Effector memory CD8-positive, alpha-beta T cell (primary cell): ENCODE results near the gene USH1G.

ENCODE experiments used
- ATAC-seq: fragments of 150-1000 bp; cut with Tn5 transposase; replicated peaks from 2 replicates; pipeline ENCODE4 v1.10.0; 2021; ENCODE audit warnings: mild to moderate bottlenecking, moderate library complexity
- DNase-seq, 3 experiments: peaks; one replicate each; pipeline ENCODE4 v3.0.0; 2021
- H3K27ac Mint-ChIP-seq, 2 donors: one replicate each; pipeline ENCODE4 v1.8.0; 2022; ENCODE audit warnings: mild to moderate bottlenecking in 2 of 2, mixed read lengths in 2 of 2, moderate library complexity in 2 of 2
- H3K27me3 Mint-ChIP-seq, 2 donors: one replicate each; pipeline ENCODE4 v1.8.0; 2022; ENCODE audit warnings: mixed read lengths in 2 of 2
- H3K36me3 Mint-ChIP-seq: one replicate; pipeline ENCODE4 v1.8.0; 2022; ENCODE audit warnings: mild to moderate bottlenecking, moderate library complexity, mixed read lengths; ENCODE audit not compliant: insufficient read depth
- H3K4me1 Mint-ChIP-seq, 2 donors: one replicate each; pipeline ENCODE4 v1.8.0; 2022; ENCODE audit warnings: low read depth in 2 of 2, mixed read lengths in 2 of 2
- H3K4me3 Mint-ChIP-seq, 2 donors: one replicate each; pipeline ENCODE4 v1.8.0; 2022; ENCODE audit warnings: mild to moderate bottlenecking in 2 of 2, mixed read lengths in 2 of 2, moderate library complexity in 2 of 2
- H3K9me3 Mint-ChIP-seq, 2 donors: one replicate each; pipeline ENCODE4 v1.8.0; 2022; ENCODE audit warnings: mixed read lengths in 2 of 2

The USH1G gene

DNA sequence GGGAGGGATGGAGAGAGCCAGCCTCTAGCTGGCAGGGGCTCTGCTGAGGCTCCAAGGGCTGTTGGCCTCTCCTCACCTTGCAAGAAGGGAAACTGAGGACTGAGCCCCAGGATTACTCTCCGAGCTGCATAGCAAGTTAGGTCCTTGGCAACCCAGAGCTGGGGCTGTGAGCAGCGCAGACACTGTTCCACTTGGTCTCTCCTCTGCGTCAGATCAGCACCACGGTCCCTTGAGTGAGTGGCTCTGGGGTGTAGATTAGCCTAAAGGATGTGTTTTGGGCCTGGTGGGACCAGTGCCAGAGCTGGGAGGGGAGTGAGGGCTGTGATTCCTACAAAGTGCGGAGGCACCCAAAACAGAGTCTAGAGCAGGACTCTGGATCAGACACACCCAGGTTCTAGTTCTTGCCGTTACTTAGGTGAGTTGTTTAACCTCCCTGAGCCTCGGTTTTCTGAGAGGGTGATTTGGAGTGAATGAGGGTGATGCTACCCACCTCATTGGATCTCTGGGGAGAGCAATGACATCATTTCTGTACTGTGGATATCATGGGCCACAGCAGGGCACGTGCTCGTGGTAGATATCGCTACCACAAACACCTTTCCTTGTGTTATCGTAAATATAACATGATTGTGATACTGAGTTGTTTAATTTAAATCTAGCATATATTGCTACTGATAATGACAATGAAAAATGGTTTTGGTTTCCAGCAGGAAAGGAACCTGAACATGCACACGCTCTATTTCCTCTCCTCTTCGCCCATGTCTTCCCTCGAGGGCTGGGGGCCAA, 21.5 kb downstream of the USH1G start:
- no peak for DNase-seq
- no peaks in the 10 kb centered on the region for H3K9me3 Mint-ChIP-seq
- H3K27me3 Mint-ChIP-seq = peaks cover 41 to 78% of the 10 kb centered on the region in 2 donors
- H3K4me1 Mint-ChIP-seq = no peaks in the 10 kb centered on the region
- H3K27ac Mint-ChIP-seq = no peak overlapping the region
- H3K4me3 Mint-ChIP-seq = no peak overlapping the region
- no peak for ATAC-seq
- peaks cover 2% of the 10 kb centered on the region for H3K36me3 Mint-ChIP-seq

- peaks cover 50 to 89% of the 10 kb centered on the region in 2 donors for H3K27me3 Mint-ChIP-seq
Measured at GRCh38 chr17:74900208-74900607, 22.8 kb downstream of the USH1G start.

GRCh38 chr17:74898376-74898946, 24.6 kb downstream of the USH1G start:
- DNase-seq (no peak), ATAC-seq (no peak)
- Mint-ChIP-seq H3K27me3 (peaks cover 55 to 90% of the 10 kb centered on the region in 2 donors), H3K4me3 (no peak overlapping the region), H3K4me1 (peaks cover 3 to 4% of the 10 kb centered on the region in 2 donors), H3K36me3 (peaks cover 5% of the 10 kb centered on the region), H3K27ac (no peak overlapping the region), H3K9me3 (no peaks in the 10 kb centered on the region)

More at GRCh38 chr17:74900208-74900607, 22.8 kb downstream of the USH1G start:
- Mint-ChIP-seq H3K4me3 (no peak overlapping the region), H3K9me3 (no peaks in the 10 kb centered on the region), H3K36me3 (peaks cover 2% of the 10 kb centered on the region), H3K4me1 (no peaks in the 10 kb centered on the region), H3K27ac (no peak overlapping the region)
- ATAC-seq = no peak
- DNase-seq = no peak

DNA sequence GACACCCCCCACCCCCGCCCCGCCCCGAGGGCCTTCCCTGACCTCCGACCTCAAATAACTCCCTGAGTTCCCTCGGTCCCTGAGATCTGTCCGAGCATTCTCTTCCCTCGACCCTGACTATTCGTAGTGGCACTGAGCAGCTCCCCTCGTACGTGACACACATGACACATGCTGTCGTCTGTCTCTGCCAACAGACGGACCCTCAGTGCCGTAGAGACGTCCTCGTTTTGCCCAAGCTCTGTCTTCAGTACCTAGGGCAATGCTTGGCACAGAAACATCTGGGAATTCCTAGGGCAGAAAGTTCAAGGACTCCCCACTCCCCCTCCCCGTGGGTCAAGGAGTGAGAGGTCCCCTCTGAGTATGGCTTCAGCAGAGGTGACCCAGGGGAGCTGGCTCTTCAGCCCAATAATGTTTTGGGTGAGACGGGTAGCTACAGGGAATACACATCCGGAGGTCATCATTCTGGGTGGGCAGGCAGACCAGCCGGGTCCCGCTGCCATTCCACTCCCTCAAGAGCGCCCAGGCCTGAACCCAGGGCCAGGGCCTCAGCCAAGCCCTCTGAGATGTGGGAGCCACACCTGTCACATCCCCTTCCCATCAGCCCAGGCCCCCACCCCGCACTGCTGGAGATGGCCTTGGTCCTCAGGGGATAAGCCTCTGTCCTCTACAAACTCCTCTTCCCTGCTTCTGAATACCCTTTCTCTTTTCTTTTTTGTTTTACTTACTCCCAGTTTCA, 29.0 kb downstream of the USH1G start:
- Mint-ChIP-seq H3K27me3 (peaks cover 47 to 74% of the 10 kb centered on the region in 2 donors), H3K9me3 (no peaks in the 10 kb centered on the region), H3K4me1 (peaks cover 3 to 4% of the 10 kb centered on the region in 2 donors), H3K4me3 (peak overlapping the region; percentile 57 to 73), H3K27ac (no peak overlapping the region), H3K36me3 (peaks cover 8% of the 10 kb centered on the region)
- no peak for DNase-seq
- no peak for ATAC-seq

DNA sequence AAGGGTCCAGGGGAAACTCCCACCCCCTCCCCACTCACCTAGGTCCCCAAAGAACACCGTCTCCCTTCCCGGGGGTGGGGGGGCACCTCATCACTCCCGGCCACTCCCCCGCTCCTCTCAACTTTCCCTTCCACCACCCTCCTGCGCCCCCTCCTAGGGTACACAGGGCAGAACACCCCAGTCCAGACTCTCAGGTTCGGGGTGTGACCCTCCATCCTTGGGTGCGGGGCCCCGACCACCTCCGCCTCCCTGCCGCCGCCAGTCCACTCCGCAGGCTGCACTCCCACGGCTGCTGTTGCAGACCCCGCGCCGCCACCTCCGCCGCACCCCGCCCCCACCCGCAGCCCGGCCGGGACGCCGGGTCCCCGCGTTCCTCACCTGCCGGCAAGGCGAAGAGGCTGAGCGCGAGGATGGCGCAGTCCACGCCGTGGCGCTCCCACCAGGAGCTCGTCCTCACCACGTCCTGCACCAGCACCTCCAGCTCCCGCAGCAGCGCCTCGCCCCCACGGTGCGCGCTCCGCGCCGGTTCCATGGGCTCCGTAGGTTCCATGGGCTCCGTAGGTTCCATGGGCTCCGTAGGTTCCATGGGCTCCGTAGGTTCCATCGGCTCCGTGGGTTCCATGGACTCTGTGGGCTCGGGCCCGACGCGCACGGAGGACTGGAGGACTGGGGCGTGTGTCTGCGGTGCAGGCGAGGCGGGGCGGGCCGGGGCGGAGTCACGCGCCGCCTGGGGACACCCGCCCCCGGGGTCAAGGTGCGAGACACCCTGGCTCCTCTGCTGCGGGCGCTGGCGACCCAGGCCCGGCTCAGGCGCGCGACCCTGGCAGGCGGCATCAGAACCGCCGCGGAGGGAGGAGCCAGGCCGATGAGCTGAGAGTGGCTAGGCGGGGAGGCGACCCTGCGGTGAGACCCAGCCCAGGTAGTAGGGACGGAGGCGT, 29.8 kb downstream of the USH1G start, which contains the start of gene FADS6:
FADS6 (minus strand) TSS at position 660 of the 938 bp plus-strand sequence; CDS start at position 622, 38 bp downstream.
- Mint-ChIP-seq H3K4me1 (peaks cover 3 to 4% of the 10 kb centered on the region in 2 donors), H3K36me3 (peaks cover 8% of the 10 kb centered on the region), H3K27ac (no peak within 1 kb of the TSS), H3K4me3 (peak within 1 kb of the TSS; percentile 57 to 73), H3K9me3 (no peaks in the 10 kb centered on the region), H3K27me3 (peaks cover 49 to 69% of the 10 kb centered on the region in 2 donors)
- DNase-seq = no peak
- ATAC-seq = peak; percentile 59

DNA sequence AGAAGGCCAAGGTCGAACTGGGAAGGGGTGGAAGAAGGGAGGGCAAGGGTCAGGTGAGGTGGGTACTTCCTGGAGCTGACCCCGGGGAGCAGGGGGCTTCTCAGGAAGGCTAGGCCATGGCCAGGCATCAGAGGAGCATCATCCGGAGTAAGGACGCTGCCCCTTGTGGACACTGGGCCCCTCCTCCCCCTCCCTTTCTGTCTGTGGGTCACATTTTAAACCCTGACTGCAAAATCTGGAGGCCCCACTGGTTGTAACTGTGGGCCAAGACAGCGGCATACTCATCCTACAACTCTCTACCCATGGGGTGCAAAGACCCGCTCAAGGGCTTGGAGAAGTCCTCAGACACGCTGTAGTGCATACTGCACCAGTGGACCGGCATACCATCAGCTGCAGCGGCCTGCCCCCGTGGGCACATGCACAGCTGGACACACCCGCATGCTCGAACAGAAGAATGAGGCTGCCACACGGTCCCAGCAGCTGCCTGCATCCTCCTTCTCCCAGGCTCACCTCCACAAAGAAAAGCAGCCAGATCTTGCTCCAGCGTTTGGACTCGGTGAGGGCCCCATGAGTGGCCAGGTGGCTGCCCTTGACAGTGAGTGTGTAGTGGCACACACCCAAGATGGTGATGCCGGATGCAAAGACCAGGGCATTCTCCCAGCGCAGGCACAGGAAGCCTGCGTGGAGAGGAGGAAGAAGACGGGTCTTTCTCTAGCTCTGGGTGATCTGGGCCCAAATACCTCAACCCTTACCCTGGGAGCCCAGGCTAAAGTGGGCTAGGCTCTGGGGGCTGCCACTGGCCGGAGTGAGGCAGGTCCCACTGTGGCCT, 30.8 kb downstream of the USH1G start:
- Mint-ChIP-seq H3K4me1 (peaks cover 3 to 4% of the 10 kb centered on the region in 2 donors), H3K36me3 (peaks cover 8% of the 10 kb centered on the region), H3K9me3 (no peaks in the 10 kb centered on the region), H3K27ac (no peak overlapping the region), H3K4me3 (no peak overlapping the region), H3K27me3 (peaks cover 53 to 72% of the 10 kb centered on the region in 2 donors)
- ATAC-seq (no peak), DNase-seq (no peak)

DNA sequence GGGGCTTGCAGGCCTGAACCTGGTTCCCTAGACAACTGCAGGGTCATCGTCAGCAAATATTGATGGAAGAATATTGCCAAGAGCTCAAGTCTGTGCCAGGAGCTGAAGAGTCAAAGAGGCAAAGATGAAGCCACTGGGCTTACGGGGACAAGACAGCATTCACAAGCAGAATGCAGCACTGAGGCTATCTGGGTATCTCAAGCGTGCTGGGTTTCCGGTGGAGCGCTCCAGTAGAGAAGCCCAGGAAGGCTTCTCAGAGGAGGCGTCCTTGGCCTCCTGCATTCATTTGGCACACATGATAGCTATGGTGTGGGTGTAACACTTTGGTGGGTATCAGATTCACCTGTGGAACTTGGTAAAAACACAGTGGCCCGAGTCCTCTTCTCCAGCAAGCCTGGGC, 32.5 kb downstream of the USH1G start:
- H3K4me3 Mint-ChIP-seq = no peak overlapping the region
- peaks cover 3 to 4% of the 10 kb centered on the region in 2 donors for H3K4me1 Mint-ChIP-seq
- no peak overlapping the region for H3K27ac Mint-ChIP-seq
- no peaks in the 10 kb centered on the region for H3K9me3 Mint-ChIP-seq
- peaks cover 52 to 72% of the 10 kb centered on the region in 2 donors for H3K27me3 Mint-ChIP-seq
- no peak for DNase-seq
- no peak for ATAC-seq
- H3K36me3 Mint-ChIP-seq = peaks cover 8% of the 10 kb centered on the region

DNA sequence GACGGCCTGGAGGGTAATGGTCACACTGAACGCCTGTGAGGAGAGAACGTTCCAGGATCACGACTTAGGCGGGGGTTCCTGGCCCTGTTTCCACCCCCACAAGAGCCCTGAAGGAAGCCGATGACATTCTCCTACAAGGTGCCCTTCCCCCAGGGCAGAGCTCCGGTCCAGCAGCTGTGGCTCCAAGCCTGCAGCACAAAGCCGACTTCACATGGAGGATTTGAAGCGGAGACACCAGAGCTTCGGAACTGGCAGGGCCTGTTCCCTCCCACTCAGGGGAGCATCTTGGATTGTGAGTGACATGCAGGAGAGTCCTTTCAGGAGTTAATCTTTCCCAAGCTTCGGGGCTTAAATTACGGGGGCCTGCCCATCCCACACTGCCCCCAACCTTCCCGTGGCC, 34.6 kb downstream of the USH1G start:
- peaks cover 4% of the 10 kb centered on the region for H3K36me3 Mint-ChIP-seq
- peaks cover 46 to 72% of the 10 kb centered on the region in 2 donors for H3K27me3 Mint-ChIP-seq
- H3K27ac Mint-ChIP-seq = no peak overlapping the region
- H3K4me3 Mint-ChIP-seq = no peak overlapping the region
- DNase-seq (no peak), ATAC-seq (no peak)
- H3K9me3 Mint-ChIP-seq = no peaks in the 10 kb centered on the region
- H3K4me1 Mint-ChIP-seq = no peaks in the 10 kb centered on the region

GRCh38 chr17:74883241-74883745, 39.8 kb downstream of the USH1G start:
- no peak for ATAC-seq

GRCh38 chr17:74882517-74883240, 40.4 kb downstream of the USH1G start:
- H3K27me3 Mint-ChIP-seq = peaks cover 35 to 85% of the 10 kb centered on the region in 2 donors
- DNase-seq (no peak), ATAC-seq (no peak)
- H3K4me3 Mint-ChIP-seq = no peak overlapping the region
- no peaks in the 10 kb centered on the region for H3K4me1 Mint-ChIP-seq
- H3K36me3 Mint-ChIP-seq = peaks cover 1% of the 10 kb centered on the region
- H3K9me3 Mint-ChIP-seq = no peaks in the 10 kb centered on the region
- no peak overlapping the region for H3K27ac Mint-ChIP-seq

More at GRCh38 chr17:74883241-74883745, 39.8 kb downstream of the USH1G start:
- peaks cover 35 to 85% of the 10 kb centered on the region in 2 donors for H3K27me3 Mint-ChIP-seq
- H3K27ac Mint-ChIP-seq = no peak overlapping the region
- DNase-seq = no peak
- H3K36me3 Mint-ChIP-seq = no peaks in the 10 kb centered on the region
- H3K4me1 Mint-ChIP-seq = no peaks in the 10 kb centered on the region
- H3K4me3 Mint-ChIP-seq = no peak overlapping the region
- no peaks in the 10 kb centered on the region for H3K9me3 Mint-ChIP-seq

GRCh38 chr17:74881073-74881472, 42.0 kb downstream of the USH1G start:
- Mint-ChIP-seq H3K36me3 (peaks cover 7% of the 10 kb centered on the region), H3K27ac (no peak overlapping the region), H3K27me3 (peaks cover 23 to 69% of the 10 kb centered on the region in 2 donors), H3K9me3 (no peaks in the 10 kb centered on the region), H3K4me1 (no peaks in the 10 kb centered on the region), H3K4me3 (no peak overlapping the region)
- ATAC-seq = no peak
- no peak for DNase-seq
